IMR-90 (cell line): ENCODE data around the gene ELK3. TPM values are rescaled to one million over a fixed set of nuclear protein-coding genes. Genes with fewer than 3 reads are reported as not detected.
A peak's percentile ranks its signal among the peaks of the same experiment; 100 is the strongest.

ENCODE experiments used
- ATAC-seq: fragments of 200-7000 bp; cut with Tn5 transposase; 2 replicates; pipeline ENCODE4 v1.9.1; 2020; ENCODE audit warnings: low read depth, mild to moderate bottlenecking, moderate library complexity
- BruUV-seq: library from RNA; stranded (reverse); fragments of 400-500 nt; replicated peaks from 2 replicates; lab custom pipeline; 2021; lab: Mats Ljungman, UMichigan
- CTCF ChIA-PET: fragments of 300-600 bp; formaldehyde crosslinking; extraction: SDS; loops from one replicate; lab custom pipeline; 2021; ENCODE audit warnings: antibody characterized with exemption; lab: Yijun Ruan, JAX
- POLR2A ChIA-PET: fragments of 300-600 bp; sonication (Branson Sonifier 250); formaldehyde crosslinking; loops from one replicate; lab custom pipeline; 2022; ENCODE audit warnings: antibody characterized with exemption; ENCODE audit not compliant: unreplicated experiment; lab: Charles Lee
- DNase-seq: peaks from one replicate; pipeline ENCODE4 v3.0.0; 2013
- H2AFZ ChIP-seq: replicated peaks from 2 replicates; pipeline ENCODE3; 2013; ENCODE audit warnings: low read length, mild to moderate bottlenecking; ENCODE audit not compliant: poor library complexity
- H2AK5ac ChIP-seq: 2 replicates; pipeline ENCODE4 v1.6.1; 2013; ENCODE audit warnings: low read depth, low read length, inconsistent platforms
- H2AK9ac ChIP-seq: replicated peaks from 2 replicates; pipeline ENCODE3; 2013; ENCODE audit warnings: mild to moderate bottlenecking, low read depth, low read length, moderate library complexity; ENCODE audit not compliant: poor library complexity
- H2BK120ac ChIP-seq: 2 replicates; pipeline ENCODE4 v1.6.1; 2013; ENCODE audit warnings: low read depth, low read length, inconsistent platforms
- H2BK15ac ChIP-seq: 3 replicates; pipeline ENCODE4 v1.6.1; 2013; ENCODE audit warnings: low read depth, low read length, inconsistent platforms
- H2BK20ac ChIP-seq: 2 replicates; pipeline ENCODE4 v1.6.1; 2013; ENCODE audit warnings: low read depth, mild to moderate bottlenecking, inconsistent platforms, low read length, moderate library complexity
- H2BK5ac ChIP-seq: 2 replicates; pipeline ENCODE4 v1.6.1; 2013; ENCODE audit warnings: mild to moderate bottlenecking, low read depth, low read length, inconsistent platforms; ENCODE audit not compliant: poor library complexity, severe bottlenecking
- H3K14ac ChIP-seq: replicated peaks from 2 replicates; pipeline ENCODE4 v1.6.1; 2013; ENCODE audit warnings: low read depth, low read length, inconsistent platforms
- H3K18ac ChIP-seq: 2 replicates; pipeline ENCODE4 v1.6.1; 2013; ENCODE audit warnings: low read depth, low read length, control low read depth
- H3K23ac ChIP-seq: 2 replicates; pipeline ENCODE4 v1.6.1; 2013; ENCODE audit warnings: low read depth, low read length, inconsistent platforms
- H3K27ac ChIP-seq: 2 replicates; pipeline ENCODE4 v1.5.1; 2013; ENCODE audit warnings: mild to moderate bottlenecking, control low read depth, low read length; ENCODE audit not compliant: insufficient read depth
- H3K27me3 ChIP-seq: 2 replicates; pipeline ENCODE4 v1.6.1; 2013; ENCODE audit warnings: low read length; ENCODE audit not compliant: control insufficient read depth, insufficient read depth
- H3K36me3 ChIP-seq: 2 replicates; pipeline ENCODE4 v1.6.1; 2013; ENCODE audit warnings: low read length, mixed read lengths; ENCODE audit not compliant: control insufficient read depth, insufficient read depth
- H3K4ac ChIP-seq: 2 replicates; pipeline ENCODE4 v1.6.1; 2013; ENCODE audit warnings: low read depth, low read length, inconsistent platforms
- H3K4me1 ChIP-seq: 2 replicates; pipeline ENCODE4 v1.6.1; 2013; ENCODE audit warnings: low read length, mixed read lengths; ENCODE audit not compliant: control insufficient read depth, insufficient read depth
- H3K4me2 ChIP-seq: 2 replicates; pipeline ENCODE4 v1.6.1; 2013; ENCODE audit warnings: low read depth, mild to moderate bottlenecking, control low read depth, low read length, moderate library complexity
- H3K4me3 ChIP-seq: 2 replicates; pipeline ENCODE4 v1.5.1; 2013; ENCODE audit warnings: low read depth, mild to moderate bottlenecking, control low read depth, low read length, moderate library complexity; ENCODE audit not compliant: insufficient read depth
- H3K56ac ChIP-seq: 2 replicates; pipeline ENCODE4 v1.6.1; 2013; ENCODE audit warnings: low read length, inconsistent platforms; ENCODE audit not compliant: insufficient read depth; ENCODE audit errors: extremely low read depth
- H3K79me1 ChIP-seq, 2 experiments: 2 replicates each; pipeline ENCODE4 v1.6.1; 2013; ENCODE audit warnings: low read length in 2 of 2, inconsistent platforms in 1 of 2, low read depth in 1 of 2
- H3K9ac ChIP-seq: 2 replicates; pipeline ENCODE4 v1.6.1; 2013; ENCODE audit warnings: low read depth, low read length, control low read depth
- H3K9me1 ChIP-seq: 2 replicates; pipeline ENCODE4 v1.6.1; 2013; ENCODE audit warnings: low read length, inconsistent platforms; ENCODE audit not compliant: insufficient read depth
- H3K9me3 ChIP-seq: 2 replicates; pipeline ENCODE4 v1.6.1; 2013; ENCODE audit warnings: low read length; ENCODE audit not compliant: control insufficient read depth, insufficient read depth
- H4K20me1 ChIP-seq: 2 replicates; pipeline ENCODE4 v1.6.1; 2013; ENCODE audit warnings: low read length, inconsistent platforms; ENCODE audit not compliant: insufficient read depth
- H4K5ac ChIP-seq: 2 replicates; pipeline ENCODE4 v1.6.1; 2013; ENCODE audit warnings: mild to moderate bottlenecking, low read depth, low read length, control low read depth
- H4K8ac ChIP-seq, 2 experiments: 2 replicates each; pipeline ENCODE4 v1.6.1; 2013; ENCODE audit warnings: low read depth in 2 of 2, low read length in 2 of 2, control low read depth in 1 of 2, inconsistent platforms in 1 of 2
- H4K91ac ChIP-seq: 2 replicates; pipeline ENCODE4 v1.6.1; 2013; ENCODE audit warnings: low read depth, low read length, inconsistent platforms; ENCODE audit not compliant: insufficient read depth
- BHLHE40 ChIP-seq: fragments of 150-350 bp; IDR thresholded peaks from 2 replicates; pipeline ENCODE4 v1.6.1; 2016; ENCODE audit warnings: mild to moderate bottlenecking, low read depth, low read length
- CEBPB ChIP-seq: IDR thresholded peaks from 2 replicates; pipeline ENCODE4 v1.6.1; 2012; ENCODE audit warnings: low read depth, low read length, improper control_type of control experiment
- CHD1 ChIP-seq: IDR thresholded peaks from 2 replicates; pipeline ENCODE4 v1.6.1; 2012; ENCODE audit warnings: low read depth, low read length, improper control_type of control experiment
- FOS ChIP-seq: fragments of 150-350 bp; IDR thresholded peaks from 2 replicates; pipeline ENCODE4 v1.6.1; 2016; ENCODE audit warnings: low read depth, low read length
- MAFK ChIP-seq: IDR thresholded peaks from 2 replicates; pipeline ENCODE4 v1.6.1; 2012; ENCODE audit warnings: low read depth, low read length, improper control_type of control experiment
- MAZ ChIP-seq: IDR thresholded peaks from 2 replicates; pipeline ENCODE4 v1.6.1; 2012; ENCODE audit warnings: low read depth, mild to moderate bottlenecking, low read length, improper control_type of control experiment, moderate library complexity, borderline replicate concordance
- MXI1 ChIP-seq: IDR thresholded peaks from 2 replicates; pipeline ENCODE4 v1.6.1; 2012; ENCODE audit warnings: low read depth, mild to moderate bottlenecking, low read length, moderate library complexity, borderline replicate concordance
- NFE2L2 ChIP-seq: fragments of 150-350 bp; IDR thresholded peaks from 2 replicates; pipeline ENCODE4 v1.6.1; 2016; ENCODE audit warnings: low read depth, mild to moderate bottlenecking, low read length
- POLR2A ChIP-seq: IDR thresholded peaks from 2 replicates; pipeline ENCODE4 v1.6.1; 2012; ENCODE audit warnings: mild to moderate bottlenecking, low read depth, low read length
- RCOR1 ChIP-seq: IDR thresholded peaks from 2 replicates; pipeline ENCODE4 v1.6.1; 2012; ENCODE audit warnings: mild to moderate bottlenecking, low read length, improper control_type of control experiment; ENCODE audit not compliant: insufficient replicate concordance
- RFX5 ChIP-seq: IDR thresholded peaks from 2 replicates; pipeline ENCODE4 v1.8.0; 2012; ENCODE audit warnings: low read depth, mild to moderate bottlenecking, low read length, moderate library complexity
- WGBS, 2 experiments: methylation state at CpG; one replicate each; pipeline versions ENCODE4 v1.1.5 to v1.1.7; 2013; ENCODE audit warnings: missing lambda C conversion rate in 2 of 2; ENCODE audit not compliant: insufficient read length in 1 of 2; ENCODE audit errors: extremely low coverage in 2 of 2; 5-methylcytosine and 5-hydroxymethylcytosine counted together
- dilution Hi-C: fragments of 300-500 bp; cut with HindIII; formaldehyde crosslinking; loops from one replicate; pipeline ENCODE4 v1.14.3; 2018; ENCODE audit warnings: low sequenced_read_pairs; ENCODE audit not compliant: unreplicated experiment
- in situ Hi-C: fragments of 300-500 bp; cut with MboI; formaldehyde crosslinking; loops from 3 replicates; pipeline ENCODE4 v1.14.3; 2019; ENCODE audit warnings: low sequenced_read_pairs, inconsistent platforms, mixed read lengths
- intact Hi-C: fragments of 100-400 bp; cut with micrococcal nuclease; formaldehyde crosslinking; loops from 2 replicates; pipeline ENCODE4 v1.10.0; 2022
- polyA plus RNA-seq, 3 experiments: library from polyadenylated mRNA; depleted of rRNA; stranded (reverse); fragments of >200 nt; gene quantifications; 2 replicates each; pipeline ENCODE4 v1.2.3, GENCODE V29; 2012; ENCODE audit warnings: low replicate concordance in 1 of 3
- total RNA-seq: library from RNA; depleted of rRNA; stranded (reverse); fragments of >200 nt; gene quantifications from 2 replicates; pipeline ENCODE4 v1.2.3, GENCODE V29; 2012
- TF ChIP-seq, protein P1 (sequence below): fragments of 150-350 bp; IDR thresholded peaks from 2 replicates; pipeline ENCODE4 v1.6.1; 2017; ENCODE audit warnings: mild to moderate bottlenecking, antibody characterized with exemption, low read length, low read depth
- TF ChIP-seq, protein P2 (sequence below): fragments of 150-350 bp; IDR thresholded peaks from 2 replicates; pipeline ENCODE4 v1.6.1; 2016; ENCODE audit warnings: low read depth, mild to moderate bottlenecking, low read length, moderate library complexity, borderline replicate concordance
- TF ChIP-seq, protein P3 (sequence below): conservative IDR thresholded peaks from 2 replicates; pipeline ENCODE4 v1.5.1; 2012; ENCODE audit warnings: mild to moderate bottlenecking, low read depth, low read length, improper control_type of control experiment

The ELK3 gene
- total and polyA plus RNA-seq, 2 of the 4 experiments (the other 2 are of a cell fraction): 14.5 to 27.5 TPM

DNA sequence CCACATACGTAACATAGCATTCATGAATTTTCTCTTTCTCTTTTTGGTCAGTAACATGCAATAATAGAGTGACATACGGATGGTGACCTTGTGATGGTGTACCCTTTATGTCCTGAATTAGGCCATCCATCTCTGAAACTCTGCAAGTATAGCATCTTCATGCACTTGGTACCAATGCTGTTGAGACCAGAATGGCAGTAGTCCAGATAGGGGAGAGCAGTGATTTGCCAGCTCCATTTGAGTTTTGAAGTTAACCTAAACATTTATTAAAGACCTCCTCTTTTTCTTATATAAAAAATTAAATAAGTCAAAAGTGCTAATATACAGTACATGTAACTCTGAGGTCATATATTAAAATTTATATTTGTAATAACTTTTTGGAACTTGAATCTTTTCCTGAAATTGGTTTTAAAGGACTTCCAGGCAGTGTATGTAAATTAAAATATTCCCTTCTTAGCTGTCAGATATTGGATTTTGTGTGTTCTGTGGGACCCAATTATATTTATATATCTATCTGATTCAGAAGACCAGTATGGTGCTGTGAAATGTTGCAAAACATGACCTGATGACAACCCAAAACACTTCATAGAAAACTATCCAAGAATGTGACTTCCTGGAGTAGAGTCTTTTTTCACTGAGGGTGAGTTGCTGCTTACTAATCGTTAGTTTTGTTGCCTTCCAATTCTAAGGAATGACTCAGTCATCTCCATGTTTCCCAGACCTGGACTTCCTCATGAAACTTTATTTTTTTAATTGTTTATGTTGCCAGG lies 3.5 kb downstream of the ELK3 start:
- H4K8ac ChIP-seq: peak overlapping the region; percentile 68 to 83; a peak in 2 of 4 replicates
- peak; percentile 97 for DNase-seq
- peak overlapping the region; percentile 50 for H3K56ac ChIP-seq
- intact Hi-C loops (loop anchor here (5.0 kb wide), 1 partner anchor 160 kb away; the partner anchor contains the start of gene LTA4H), dilution Hi-C loops (no loop called here), in situ Hi-C loops (no loop called here)
- peak overlapping the region; percentile 63 for H2BK120ac ChIP-seq
- no peak overlapping the region for H2AFZ ChIP-seq
- no peak overlapping the region for H3K4me3 ChIP-seq
- H3K36me3 ChIP-seq: no peaks in the 10 kb centered on the region
- no peak overlapping the region for H3K9ac ChIP-seq
- H3K79me1 ChIP-seq: peaks cover 0 to 39% of the 10 kb centered on the region in 2 experiments; a peak in 2 of 4 replicates
- peak overlapping the region; percentile 85 for H3K18ac ChIP-seq
- peaks cover 19% of the 10 kb centered on the region; the same call in 1 of the 2 replicates for H4K20me1 ChIP-seq
- peak overlapping the region; percentile 67; the same call in 2 of the 3 replicates for H2BK15ac ChIP-seq
- H3K9me1 ChIP-seq: peaks cover 11% of the 10 kb centered on the region
- H4K91ac ChIP-seq: peak overlapping the region; percentile 61
- peak overlapping the region; percentile 71 for H3K4me2 ChIP-seq
- no TSS peak for BruUV-seq
- no peaks in the 10 kb centered on the region for H3K9me3 ChIP-seq
- peak overlapping the region; percentile 85; the same call in 1 of the 2 replicates for H3K23ac ChIP-seq
- no CpG with 5 or more reads among the region's 3 CpGs for WGBS, 2 experiments
- peak overlapping the region; percentile 43 for H3K14ac ChIP-seq
- no peaks in the 10 kb centered on the region for H3K27me3 ChIP-seq
- no peak overlapping the region for H2AK9ac ChIP-seq
- peak overlapping the region; percentile 54; the same call in 1 of the 2 replicates for H2BK20ac ChIP-seq
- H3K4ac ChIP-seq: peak overlapping the region; percentile 75
- ChIA-PET CTCF (no interaction called here), POLR2A (no interaction called here)
- peak; percentile 27 for ATAC-seq
- H3K4me1 ChIP-seq: peaks cover 8% of the 10 kb centered on the region
- H4K5ac ChIP-seq: peak overlapping the region; percentile 62; the same call in 1 of the 2 replicates
- peak overlapping the region; percentile 90 for H3K27ac ChIP-seq
- peak overlapping the region; percentile 95 for H2AK5ac ChIP-seq
- peak overlapping the region; percentile 93 for H2BK5ac ChIP-seq
- TF ChIP-seq, protein P1, sequence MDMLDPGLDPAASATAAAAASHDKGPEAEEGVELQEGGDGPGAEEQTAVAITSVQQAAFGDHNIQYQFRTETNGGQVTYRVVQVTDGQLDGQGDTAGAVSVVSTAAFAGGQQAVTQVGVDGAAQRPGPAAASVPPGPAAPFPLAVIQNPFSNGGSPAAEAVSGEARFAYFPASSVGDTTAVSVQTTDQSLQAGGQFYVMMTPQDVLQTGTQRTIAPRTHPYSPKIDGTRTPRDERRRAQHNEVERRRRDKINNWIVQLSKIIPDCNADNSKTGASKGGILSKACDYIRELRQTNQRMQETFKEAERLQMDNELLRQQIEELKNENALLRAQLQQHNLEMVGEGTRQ: no peak
- no peak for TF ChIP-seq MAZ
- TF ChIP-seq, protein P2, sequence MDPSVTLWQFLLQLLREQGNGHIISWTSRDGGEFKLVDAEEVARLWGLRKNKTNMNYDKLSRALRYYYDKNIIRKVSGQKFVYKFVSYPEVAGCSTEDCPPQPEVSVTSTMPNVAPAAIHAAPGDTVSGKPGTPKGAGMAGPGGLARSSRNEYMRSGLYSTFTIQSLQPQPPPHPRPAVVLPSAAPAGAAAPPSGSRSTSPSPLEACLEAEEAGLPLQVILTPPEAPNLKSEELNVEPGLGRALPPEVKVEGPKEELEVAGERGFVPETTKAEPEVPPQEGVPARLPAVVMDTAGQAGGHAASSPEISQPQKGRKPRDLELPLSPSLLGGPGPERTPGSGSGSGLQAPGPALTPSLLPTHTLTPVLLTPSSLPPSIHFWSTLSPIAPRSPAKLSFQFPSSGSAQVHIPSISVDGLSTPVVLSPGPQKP: no peak
- no peak for TF ChIP-seq RFX5
- peak; percentile 97 for TF ChIP-seq CEBPB
- peak; percentile 67 for TF ChIP-seq BHLHE40
- peak; percentile 39; the same call in 1 of the 2 replicates for TF ChIP-seq NFE2L2
- TF ChIP-seq CHD1: no peak
- TF ChIP-seq RCOR1: no peak
- peak; percentile 26; the same call in 1 of the 2 replicates for TF ChIP-seq MAFK
- TF ChIP-seq MXI1: no peak
- TF ChIP-seq, protein P3, sequence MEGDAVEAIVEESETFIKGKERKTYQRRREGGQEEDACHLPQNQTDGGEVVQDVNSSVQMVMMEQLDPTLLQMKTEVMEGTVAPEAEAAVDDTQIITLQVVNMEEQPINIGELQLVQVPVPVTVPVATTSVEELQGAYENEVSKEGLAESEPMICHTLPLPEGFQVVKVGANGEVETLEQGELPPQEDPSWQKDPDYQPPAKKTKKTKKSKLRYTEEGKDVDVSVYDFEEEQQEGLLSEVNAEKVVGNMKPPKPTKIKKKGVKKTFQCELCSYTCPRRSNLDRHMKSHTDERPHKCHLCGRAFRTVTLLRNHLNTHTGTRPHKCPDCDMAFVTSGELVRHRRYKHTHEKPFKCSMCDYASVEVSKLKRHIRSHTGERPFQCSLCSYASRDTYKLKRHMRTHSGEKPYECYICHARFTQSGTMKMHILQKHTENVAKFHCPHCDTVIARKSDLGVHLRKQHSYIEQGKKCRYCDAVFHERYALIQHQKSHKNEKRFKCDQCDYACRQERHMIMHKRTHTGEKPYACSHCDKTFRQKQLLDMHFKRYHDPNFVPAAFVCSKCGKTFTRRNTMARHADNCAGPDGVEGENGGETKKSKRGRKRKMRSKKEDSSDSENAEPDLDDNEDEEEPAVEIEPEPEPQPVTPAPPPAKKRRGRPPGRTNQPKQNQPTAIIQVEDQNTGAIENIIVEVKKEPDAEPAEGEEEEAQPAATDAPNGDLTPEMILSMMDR: no peak
- TF ChIP-seq POLR2A: peak; percentile 54
- TF ChIP-seq FOS: peak; percentile 75
